K562 (cell line): ENCODE measurements around the gene WWC2. TPM values are rescaled to one million over a fixed set of nuclear protein-coding genes. Genes with fewer than 3 reads are reported as not detected.

Source experiments
- ATAC-seq: fragments of 200-7000 bp; cut with Tn5 transposase; 3 replicates; pipeline ENCODE4 v1.9.1; 2020; ENCODE audit warnings: moderate library complexity
- BruUV-seq: library from RNA; stranded (reverse); fragments of 400-500 nt; replicated peaks from 2 replicates; lab custom pipeline; 2021; lab: Mats Ljungman, UMichigan
- CTCF ChIA-PET: fragments of 300-600 bp; formaldehyde crosslinking; extraction: SDS; loops from one replicate; lab custom pipeline; 2021; ENCODE audit warnings: low intra/inter-chr PET ratio; lab: Yijun Ruan, JAX
- POLR2A ChIA-PET: fragments of 300-600, 350-650 bp; sonication (Branson Sonifier 250); formaldehyde crosslinking; extraction: SDS; loops from one replicate; lab custom pipeline; 2021; ENCODE audit warnings: antibody characterized with exemption, inconsistent platforms; lab: Yijun Ruan, JAX
- DNase-seq, 4 experiments: peaks; one replicate each; pipeline versions ENCODE4 v3.0.0 to v3.0.0-alpha.2; 2011 to 2018; ENCODE audit warnings: low spot score in 3 of 4, mixed read lengths in 3 of 4; ENCODE audit errors: extremely low read depth in 1 of 4
- FAIRE-seq: peaks from 2 replicates; lab custom pipeline; 2011; peaks lifted over from hg19 to GRCh38; lab: Jason Lieb, UNC
- H2AFZ ChIP-seq: 2 replicates; pipeline ENCODE4 v1.6.0; 2011; ENCODE audit warnings: low read depth, low read length, control low read depth, inconsistent platforms
- H3K27ac ChIP-seq: fragments of 200-600 bp; 3 replicates; pipeline ENCODE4 v1.8.0; 2011; ENCODE audit warnings: low read depth, mild to moderate bottlenecking, control low read depth, inconsistent platforms, low read length, moderate library complexity, mixed read lengths; ENCODE audit errors: extremely low read depth
- H3K27me3 ChIP-seq, 2 experiments: fragments of 300-600 bp in 1 of 2; 2 replicates in 1 of 2; 3 replicates in 1 of 2; pipeline versions ENCODE4 v1.6.0 to v1.8.0; 2011; ENCODE audit warnings: inconsistent platforms in 2 of 2, low read length in 2 of 2, mild to moderate bottlenecking in 1 of 2, mixed read lengths in 1 of 2, moderate library complexity in 1 of 2; ENCODE audit not compliant: control insufficient read depth in 2 of 2, insufficient read depth in 2 of 2
- H3K36me3 ChIP-seq: fragments of 300-600 bp; 3 replicates; pipeline ENCODE4 v1.8.0; 2011; ENCODE audit warnings: mild to moderate bottlenecking, low read length, inconsistent platforms; ENCODE audit not compliant: control insufficient read depth, insufficient read depth
- H3K4me1 ChIP-seq, 2 experiments: fragments of 200-600 bp in 1 of 2; replicated peaks in 1 of 2; 2 replicates in 1 of 2; 3 replicates in 1 of 2; pipeline versions ENCODE4 v1.5.1 to v1.8.0; 2011; ENCODE audit warnings: inconsistent platforms in 2 of 2, low read length in 2 of 2, mild to moderate bottlenecking in 1 of 2, mixed read lengths in 1 of 2, moderate library complexity in 1 of 2; ENCODE audit not compliant: control insufficient read depth in 2 of 2, insufficient read depth in 2 of 2
- H3K4me2 ChIP-seq: 2 replicates; pipeline ENCODE4 v1.6.1; 2011; ENCODE audit warnings: low read length, control low read depth, inconsistent platforms, mixed read lengths; ENCODE audit not compliant: insufficient read depth
- H3K4me3 ChIP-seq: fragments of 200-600 bp; sonication (generic), shearing (Covaris generic); 2 replicates; pipeline ENCODE4 v1.5.1; 2016; ENCODE audit warnings: control low read depth, inconsistent platforms
- H3K79me2 ChIP-seq: fragments of 200-600 bp; 3 replicates; pipeline ENCODE4 v1.8.0; 2011; ENCODE audit warnings: low read length, inconsistent platforms; ENCODE audit not compliant: control insufficient read depth, insufficient read depth
- H3K9ac ChIP-seq, 2 experiments: 2 replicates each; pipeline versions ENCODE4 v1.6.0 to v1.6.1; 2011; ENCODE audit warnings: low read depth in 2 of 2, low read length in 2 of 2, control low read depth in 1 of 2, inconsistent platforms in 1 of 2, mild to moderate bottlenecking in 1 of 2, mixed read lengths in 1 of 2; ENCODE audit not compliant: insufficient read depth in 1 of 2
- H3K9me1 ChIP-seq: one replicate; pipeline ENCODE4 v1.6.0; 2011; ENCODE audit warnings: inconsistent platforms, mild to moderate bottlenecking, low read length, moderate library complexity; ENCODE audit not compliant: control insufficient read depth, insufficient read depth
- H3K9me3 ChIP-seq: replicated peaks from 2 replicates; pipeline ENCODE4 v1.5.1; 2011; ENCODE audit warnings: low read depth, low read length, inconsistent platforms; ENCODE audit not compliant: control insufficient read depth, insufficient read depth
- H4K20me1 ChIP-seq: replicated peaks from 2 replicates; pipeline ENCODE4 v1.6.1; 2011; ENCODE audit warnings: low read length, inconsistent platforms, mixed read lengths; ENCODE audit not compliant: control insufficient read depth, insufficient read depth
- ATF3 ChIP-seq, 2 experiments: fragments of 450-650 bp in 1 of 2; sonication (generic) in 1 of 2; formaldehyde crosslinking in 1 of 2; IDR thresholded peaks in 1 of 2; conservative IDR thresholded peaks in 1 of 2; 2 replicates each; pipeline versions ENCODE4 v1.6.1 to v1.8.1; 2016 to 2023; ENCODE audit warnings: mild to moderate bottlenecking in 2 of 2, moderate library complexity in 2 of 2, inconsistent platforms in 1 of 2, missing genetic modification reagents in 1 of 2
- ELF4 ChIP-seq: fragments of 450-650 bp; formaldehyde crosslinking; IDR thresholded peaks from 2 replicates; pipeline ENCODE4 v1.4.0; 2022; ENCODE audit warnings: missing genetic modification characterization
- HDAC3 ChIP-seq: fragments of 450-650 bp; IDR thresholded peaks from 2 replicates; pipeline ENCODE4 v1.6.1; 2018; ENCODE audit warnings: borderline replicate concordance, mild to moderate bottlenecking, moderate library complexity; ENCODE audit not compliant: partially characterized antibody
- RBFOX2 ChIP-seq: fragments of 200-400 bp; formaldehyde crosslinking; IDR thresholded peaks from 2 replicates; pipeline ENCODE4 v1.6.1; 2017; ENCODE audit warnings: low read depth, mild to moderate bottlenecking, low read length, moderate library complexity
- ZNF766 ChIP-seq: fragments of 200-800 bp; sonication (Bioruptor generic); conservative IDR thresholded peaks from 2 replicates; pipeline ENCODE4 v1.6.1; 2016; ENCODE audit warnings: missing genetic modification characterization, missing compliant biosample characterization
- WGBS: fragments of 100-300 bp; shearing (Covaris generic); methylation state at CpG from one replicate; pipeline ENCODE4 v1.1.6; 2016; ENCODE audit warnings: low coverage, mixed read lengths; ENCODE audit not compliant: insufficient coverage; ENCODE audit errors: missing lambda C conversion rate; 5-methylcytosine and 5-hydroxymethylcytosine counted together
- in situ Hi-C: fragments of 300-500 bp; cut with MboI; formaldehyde crosslinking; loops from 4 replicates; pipeline ENCODE4 v1.15.0; 2018; ENCODE audit warnings: inconsistent platforms, mixed read lengths
- intact Hi-C: fragments of 100-400 bp; cut with micrococcal nuclease; formaldehyde crosslinking; loops from 2 replicates; pipeline ENCODE4 v1.14.2; 2022
- polyA plus RNA-seq, 8 experiments: library from polyadenylated mRNA; depleted of rRNA in 4 of 8; stranded (reverse) in 5 of 8; unstranded in 3 of 8; fragments of >200 nt; fragmentation: Nextera tagmentation in 2 of 8; fragmentation: Illumina TruSeq in 1 of 8; extraction: Ambion mirVana in 2 of 8; extraction: Trizol in 1 of 8; gene quantifications; 2 replicates each; pipeline versions ENCODE4 v1.2.1 to v1.2.3, GENCODE V29; 2011 to 2014; ENCODE audit warnings: inconsistent platforms in 1 of 8, missing spikeins in 1 of 8
- total RNA-seq, 7 experiments: library from RNA; depleted of rRNA in 6 of 7; stranded (reverse); fragments of >200 nt in 6 of 7; fragmentation: Illumina TruSeq in 2 of 7; extraction: Trizol in 2 of 7; gene quantifications; 2 replicates each; pipeline versions ENCODE4 v1.2.1 to v1.2.3, GENCODE V29; 2011 to 2021; ENCODE audit warnings: low replicate concordance in 1 of 7

The WWC2 gene
- total and polyA plus RNA-seq, 9 of the 15 experiments (the other 6 are each of a cell fraction or from before 2014, with no cell fraction given), result 3.7 to 39.4 (median 19.6) TPM

- no TSS peak for BruUV-seq
- peak overlapping the region; percentile 8; the same call in 1 of the 3 replicates for H3K27ac ChIP-seq
Observed at GRCh38 chr4:183347566-183347965, 248.5 kb downstream of the WWC2 start.

More at GRCh38 chr4:183347566-183347965, 248.5 kb downstream of the WWC2 start:
- TF ChIP-seq ATF3 (IDR thresholded peaks at IDR 0.05) (0 out of 2 replicates have a peak, but pooled peaks have one; percentile 32), ATF3 (CRISPR knock-in tag; conservative IDR thresholded peaks at IDR 0.05) (no peak), ZNF766 (CRISPR knock-in tag) (no peak), HDAC3 (no peak), ELF4 (CRISPR knock-in tag) (no peak), RBFOX2 (no peak)
- Histone ChIP-seq H3K4me2 (no peak overlapping the region), H3K27me3 (no peaks in the 10 kb centered on the region), H3K79me2 (no peaks in the 10 kb centered on the region), H3K9me1 (no peaks in the 10 kb centered on the region), H3K9me3 (no peaks in the 10 kb centered on the region), H2AFZ (peak overlapping the region; percentile 79), H3K9ac (no peak overlapping the region; a peak in 1 of 4 replicates), H3K4me1 (peaks cover 16 to 17% of the 10 kb centered on the region in 2 experiments), H3K4me3 (no peak overlapping the region), H3K36me3 (no peaks in the 10 kb centered on the region), H4K20me1 (no peaks in the 10 kb centered on the region)
- ChIA-PET CTCF (no interaction called here), POLR2A (interaction anchor here (0.6 to 0.9 kb wide), 2 partner anchors 51 to 256 kb away, joined by 3 read pairs; no protein-coding TSS in a partner anchor)
- ATAC-seq, result no peak
- WGBS, result 56% methylated on average over 2 of the region's 4 CpGs
- in situ Hi-C loops, result no loop called here
- DNase-seq, result no peak
- intact Hi-C loops, result no loop called here
- no peak for FAIRE-seq
